ENCODE measurements around the gene NTRK3. TPM values are rescaled to one million over a fixed set of nuclear protein-coding genes. Genes with fewer than 3 reads are reported as not detected.

Gene NTRK3
- total RNA-seq, 1 donor from 2014 or later = 0.37 TPM

- intact Hi-C loops (cut with micrococcal nuclease) = no loop called here
These were observed 69.3 kb downstream of the NTRK3 start for GRCh38 chr15:88187195-88187594.

GRCh38 chr15:88185584-88185983 is 71.0 kb downstream of the NTRK3 start:
- intact Hi-C loops (cut with micrococcal nuclease) = no loop called here

GRCh38 chr15:88181613-88182012 is 74.9 kb downstream of the NTRK3 start:
- intact Hi-C loops (cut with micrococcal nuclease) = no loop called here

GRCh38 chr15:88179562-88179961 is 77.0 kb downstream of the NTRK3 start:
- intact Hi-C loops (cut with micrococcal nuclease) = no loop called here

GRCh38 chr15:88178631-88179030 is 77.9 kb downstream of the NTRK3 start:
- intact Hi-C loops (cut with micrococcal nuclease) = no loop called here

- intact Hi-C loops (cut with micrococcal nuclease) = no loop called here
These were observed 79.1 kb downstream of the NTRK3 start for GRCh38 chr15:88177451-88177850.

GRCh38 chr15:88174571-88174970 is 82.0 kb downstream of the NTRK3 start:
- intact Hi-C loops (cut with micrococcal nuclease) = no loop called here

GRCh38 chr15:88166082-88166993 is 90.2 kb downstream of the NTRK3 start:
- intact Hi-C loops (cut with micrococcal nuclease) = no loop called here

- intact Hi-C loops (cut with micrococcal nuclease) = no loop called here
These were observed 94.9 kb downstream of the NTRK3 start for GRCh38 chr15:88161636-88162035.

GRCh38 chr15:88155310-88155709 is 101.2 kb downstream of the NTRK3 start:
- intact Hi-C loops (cut with micrococcal nuclease) = no loop called here

GRCh38 chr15:88152672-88153071 is 103.9 kb downstream of the NTRK3 start:
- intact Hi-C loops (cut with micrococcal nuclease) = no loop called here

- intact Hi-C loops (cut with micrococcal nuclease) = no loop called here
These were observed 108.8 kb downstream of the NTRK3 start for GRCh38 chr15:88147760-88148159.

GRCh38 chr15:88144921-88145653 is 111.5 kb downstream of the NTRK3 start:
- intact Hi-C loops (cut with micrococcal nuclease) = no loop called here

GRCh38 chr15:88142121-88142520 is 114.4 kb downstream of the NTRK3 start:
- intact Hi-C loops (cut with micrococcal nuclease) = no loop called here

GRCh38 chr15:88141269-88141889 is 115.2 kb downstream of the NTRK3 start:
- intact Hi-C loops (cut with micrococcal nuclease) = no loop called here

- intact Hi-C loops (cut with micrococcal nuclease) = no loop called here
These were observed 116.1 kb downstream of the NTRK3 start for GRCh38 chr15:88140398-88140797.

GRCh38 chr15:88139936-88140335 is 116.6 kb downstream of the NTRK3 start:
- intact Hi-C loops (cut with micrococcal nuclease) = no loop called here

GRCh38 chr15:88133795-88134194 is 122.7 kb downstream of the NTRK3 start:
- intact Hi-C loops (cut with micrococcal nuclease) = no loop called here

- intact Hi-C loops (cut with micrococcal nuclease) = no loop called here
These were observed 124.0 kb downstream of the NTRK3 start for GRCh38 chr15:88132499-88132898.

- intact Hi-C loops (cut with micrococcal nuclease) = no loop called here
These were observed 124.6 kb downstream of the NTRK3 start for GRCh38 chr15:88131937-88132336.

GRCh38 chr15:88127432-88127790 is 129.1 kb downstream of the NTRK3 start:
- intact Hi-C loops (cut with micrococcal nuclease) = no loop called here

All from T-helper 1 cell treated with Interleukin-12 subunit alpha and Interleukin-12 subunit beta and Interleukin-4 antibody, amounts not matched to agents 30 ng/mL and 1 ng/mL, for 36 hours (primary cell).